Islet of Langerhans (tissue), 1 donor: ENCODE results near the gene FOXO6.

Source experiments
- FAIRE-seq: peaks from one replicate; lab custom pipeline; 2011; peaks lifted over from hg19 to GRCh38; lab: Jason Lieb, UNC

FOXO6 gene

GRCh38 chr1:41353744-41354143 lies 7.5 kb upstream of the FOXO6 start:
- FAIRE-seq: no peak

- no peak for FAIRE-seq
These were observed 6.3 kb upstream of the FOXO6 start for GRCh38 chr1:41354956-41355355.

GRCh38 chr1:41355356-41355755 lies 5.9 kb upstream of the FOXO6 start:
- FAIRE-seq: no peak

GRCh38 chr1:41355761-41356160 lies 5.5 kb upstream of the FOXO6 start:
- no peak for FAIRE-seq

GRCh38 chr1:41356752-41357151 lies 4.5 kb upstream of the FOXO6 start:
- no peak for FAIRE-seq

- no peak for FAIRE-seq
These were observed 3.7 kb upstream of the FOXO6 start for GRCh38 chr1:41357451-41358101.

GRCh38 chr1:41358131-41359021 lies 2.9 kb upstream of the FOXO6 start:
- FAIRE-seq: no peak

GRCh38 chr1:41359211-41360073 lies 1.8 kb upstream of the FOXO6 start:
- FAIRE-seq: no peak

GRCh38 chr1:41360074-41360785 lies 1.0 kb upstream of the FOXO6 start:
- no peak for FAIRE-seq

- no peak for FAIRE-seq
These were observed 492 bp downstream of the FOXO6 start for GRCh38 chr1:41361495-41362356.

- FAIRE-seq: no peak
These were observed 1.1 kb downstream of the FOXO6 start for GRCh38 chr1:41362357-41362721.

GRCh38 chr1:41362749-41363590 lies 1.7 kb downstream of the FOXO6 start:
- FAIRE-seq: no peak

GRCh38 chr1:41363591-41364320 lies 2.5 kb downstream of the FOXO6 start:
- FAIRE-seq: no peak

GRCh38 chr1:41364442-41365319 lies 3.4 kb downstream of the FOXO6 start:
- FAIRE-seq: no peak

GRCh38 chr1:41365320-41365633 lies 4.0 kb downstream of the FOXO6 start:
- no peak for FAIRE-seq

- no peak for FAIRE-seq
These were observed 4.7 kb downstream of the FOXO6 start for GRCh38 chr1:41365772-41366454.

- FAIRE-seq: no peak
These were observed 5.4 kb downstream of the FOXO6 start for GRCh38 chr1:41366455-41367287.
